ENCODE data around the gene HLA-DQA1.

Gene HLA-DQA1

DNA sequence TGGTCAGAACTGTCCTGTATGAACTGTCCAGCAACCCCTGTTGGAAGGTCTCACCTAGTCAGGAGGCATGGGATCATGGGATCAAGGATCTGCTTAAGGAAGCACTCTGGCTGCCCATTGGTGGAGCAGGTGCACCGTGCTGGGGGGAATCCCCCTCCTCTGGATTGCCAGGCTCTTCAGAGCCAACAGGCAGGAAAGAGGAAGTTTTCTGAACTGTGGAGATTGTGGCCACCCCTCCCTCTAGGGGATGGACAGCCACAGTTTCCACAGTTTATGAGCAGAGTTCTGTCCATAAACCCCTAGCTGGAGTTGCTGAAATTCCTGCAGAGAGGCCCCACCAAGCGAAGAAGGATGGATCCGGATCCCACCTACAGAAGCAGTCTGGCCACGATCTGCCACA is 42.3 kb downstream of the HLA-DQA1 start:
- Mint-ChIP-seq H3K36me3 (peaks cover 18% of the 10 kb centered on the region), H3K27me3 (peaks cover 66% of the 10 kb centered on the region), H3K9me3 (peaks cover 27% of the 10 kb centered on the region), H3K4me1 (peaks cover 12% of the 10 kb centered on the region), H3K27ac (no peak overlapping the region), H3K4me3 (no peak overlapping the region)
- CTCF ChIA-PET = interaction anchor here (1.0 to 2.1 kb wide), 2 partner anchors 12 to 57 kb away, joined by 3 to 4 read pairs; no protein-coding TSS in a partner anchor
- DNase-seq = no peak

DNA sequence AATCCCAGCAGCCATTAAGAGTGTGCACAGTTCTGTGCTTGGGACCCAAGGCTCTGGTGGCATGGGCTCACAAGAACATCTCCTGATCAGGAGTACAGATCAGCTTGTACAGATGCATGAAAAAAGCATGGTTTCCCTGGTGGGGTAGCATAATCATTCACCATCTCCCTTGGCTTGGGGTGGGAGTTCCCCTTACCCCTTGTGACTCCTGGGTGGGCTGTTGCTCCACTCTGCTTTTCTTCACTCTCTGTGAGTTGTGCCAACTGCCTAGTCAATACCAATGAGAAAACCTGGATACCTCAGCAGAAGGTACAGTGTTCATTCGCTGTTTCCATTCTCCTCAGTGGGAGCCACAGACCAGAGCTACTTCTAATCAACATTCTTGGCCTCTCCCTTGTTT is 42.8 kb downstream of the HLA-DQA1 start:
- DNase-seq = no peak
- Mint-ChIP-seq H3K4me3 (no peak overlapping the region), H3K27ac (no peak overlapping the region), H3K4me1 (peaks cover 18% of the 10 kb centered on the region), H3K27me3 (peaks cover 61% of the 10 kb centered on the region), H3K9me3 (peaks cover 27% of the 10 kb centered on the region), H3K36me3 (peaks cover 18% of the 10 kb centered on the region)
- CTCF ChIA-PET = interaction anchor here (1.0 kb wide), 1 partner anchor 12 kb away, joined by 3 read pairs; no protein-coding TSS in a partner anchor

DNA sequence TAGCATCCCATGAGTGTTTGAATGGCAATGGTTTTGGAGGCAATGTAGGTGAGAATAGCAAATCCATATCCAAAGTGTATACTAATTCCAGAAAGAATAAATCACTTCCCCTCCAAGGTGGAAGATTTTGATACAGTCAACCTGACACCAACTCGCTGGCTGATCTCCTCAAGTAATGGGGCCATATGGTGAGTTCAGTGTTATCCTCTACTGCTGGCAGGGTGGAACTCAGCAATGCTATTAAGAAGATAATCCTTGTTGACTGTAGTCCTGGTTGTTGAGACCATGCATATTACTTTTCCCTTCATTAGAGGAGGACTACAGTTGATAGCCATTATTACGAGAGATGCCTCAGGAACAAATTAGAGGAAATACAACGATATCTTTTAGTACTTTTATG is 47.0 kb downstream of the HLA-DQA1 start:
- peaks cover 8% of the 10 kb centered on the region for H3K36me3 Mint-ChIP-seq
- peaks cover 33% of the 10 kb centered on the region for H3K27me3 Mint-ChIP-seq
- H3K9me3 Mint-ChIP-seq = peaks cover 11% of the 10 kb centered on the region
- H3K27ac Mint-ChIP-seq = no peak overlapping the region
- H3K4me1 Mint-ChIP-seq = peaks cover 38% of the 10 kb centered on the region
- H3K4me3 Mint-ChIP-seq = no peak overlapping the region
- DNase-seq = no peak
- CTCF ChIA-PET = no interaction called here

GRCh38 chr6:32685603-32686002 is 48.4 kb downstream of the HLA-DQA1 start:
- H3K36me3 Mint-ChIP-seq = peaks cover 8% of the 10 kb centered on the region
- peaks cover 47% of the 10 kb centered on the region for H3K4me1 Mint-ChIP-seq
- peak overlapping the region; percentile 85 for H3K27ac Mint-ChIP-seq
- DNase-seq = peak; percentile 64
- CTCF ChIA-PET = no interaction called here
- peaks cover 11% of the 10 kb centered on the region for H3K9me3 Mint-ChIP-seq
- peak overlapping the region; percentile 19 for H3K4me3 Mint-ChIP-seq
- peaks cover 21% of the 10 kb centered on the region for H3K27me3 Mint-ChIP-seq

GRCh38 chr6:32689531-32690501 is 52.6 kb downstream of the HLA-DQA1 start:
- no peaks in the 10 kb centered on the region for H3K36me3 Mint-ChIP-seq
- peaks cover 36% of the 10 kb centered on the region for H3K4me1 Mint-ChIP-seq
- H3K27me3 Mint-ChIP-seq = peaks cover 26% of the 10 kb centered on the region

GRCh38 chr6:32692019-32692418 is 54.8 kb downstream of the HLA-DQA1 start:
- Mint-ChIP-seq H3K9me3 (no peaks in the 10 kb centered on the region), H3K27ac (no peak overlapping the region), H3K36me3 (no peaks in the 10 kb centered on the region), H3K4me1 (peaks cover 15% of the 10 kb centered on the region), H3K27me3 (peaks cover 38% of the 10 kb centered on the region), H3K4me3 (no peak overlapping the region)
- peak; percentile 73 for DNase-seq
- CTCF ChIA-PET = interaction anchor here (0.6 to 1.6 kb wide), 15 partner anchors 9 to 279 kb away, joined by 3 to 12 read pairs (median 4); partner anchors contain the start of gene HLA-DQB1

More at GRCh38 chr6:32689531-32690501, 52.6 kb downstream of the HLA-DQA1 start:
- DNase-seq = no peak
- Mint-ChIP-seq H3K9me3 (peaks cover 2% of the 10 kb centered on the region), H3K4me3 (no peak overlapping the region), H3K27ac (no peak overlapping the region)
- CTCF ChIA-PET = interaction anchor here (0.5 to 1.2 kb wide), 2 partner anchors 11 to 275 kb away, joined by 3 to 5 read pairs; no protein-coding TSS in a partner anchor
